Endothelial cell of umbilical vein (primary cell): Measurements from ENCODE around the gene GLP2R. TPM values are rescaled to one million over a fixed set of nuclear protein-coding genes. Genes with fewer than 3 reads are reported as not detected.

Experiments
- BruUV-seq: library from RNA; stranded (reverse); fragments of 400-500 nt; replicated peaks from 2 replicates; lab custom pipeline; 2021; lab: Mats Ljungman, UMichigan
- CTCF ChIA-PET: fragments of 300-600, 350-600 bp; sonication (Branson Sonifier 250); formaldehyde crosslinking; loops from one replicate; lab custom pipeline; 2021; ENCODE audit warnings: antibody characterized with exemption, inconsistent platforms; lab: Charles Lee
- POLR2A ChIA-PET: fragments of 300-600, 350-600 bp; sonication (Branson Sonifier 250); formaldehyde crosslinking; loops from one replicate; lab custom pipeline; 2021; ENCODE audit warnings: antibody characterized with exemption, inconsistent platforms; lab: Charles Lee
- DNase-seq: peaks from one replicate; pipeline ENCODE4 v3.0.0-alpha.2; 2011; ENCODE audit warnings: low read depth, low spot score
- FAIRE-seq: peaks from 2 replicates; lab custom pipeline; 2011; peaks lifted over from hg19 to GRCh38; lab: Jason Lieb, UNC
- H2AFZ ChIP-seq: 2 replicates; pipeline ENCODE4 v1.6.0; 2012; ENCODE audit warnings: low read depth, low read length, control low read depth, inconsistent platforms
- H3K27ac ChIP-seq: 2 replicates; pipeline ENCODE4 v1.5.1; 2011; ENCODE audit warnings: low read depth, mild to moderate bottlenecking, control low read depth, low read length, moderate library complexity; ENCODE audit not compliant: insufficient read depth
- H3K27me3 ChIP-seq, 2 experiments: 2 replicates each; pipeline versions ENCODE4 v1.6.0 to v1.6.1; 2011; ENCODE audit warnings: low read length in 2 of 2, mixed read lengths in 1 of 2; ENCODE audit not compliant: control insufficient read depth in 2 of 2, insufficient read depth in 2 of 2
- H3K36me3 ChIP-seq, 2 experiments: 2 replicates in 1 of 2; 3 replicates in 1 of 2; pipeline ENCODE4 v1.5.1; 2011; ENCODE audit warnings: low read length in 2 of 2, mild to moderate bottlenecking in 1 of 2, moderate library complexity in 1 of 2; ENCODE audit not compliant: control insufficient read depth in 2 of 2, insufficient read depth in 2 of 2; ENCODE audit errors: extremely low read depth in 1 of 2
- H3K4me1 ChIP-seq: 3 replicates; pipeline ENCODE4 v1.5.1; 2011; ENCODE audit warnings: mild to moderate bottlenecking, low read length; ENCODE audit not compliant: control insufficient read depth, insufficient read depth; ENCODE audit errors: extremely low read depth
- H3K4me2 ChIP-seq: 2 replicates; pipeline ENCODE4 v1.6.1; 2011; ENCODE audit warnings: low read length, control low read depth, mixed read lengths; ENCODE audit not compliant: insufficient read depth
- H3K4me3 ChIP-seq, 3 experiments: fragments of 200-600 bp in 1 of 3; sonication (generic), shearing (Covaris generic) in 1 of 3; replicated peaks in 1 of 3; 2 replicates each; pipeline ENCODE4 v1.5.1; 2011 to 2016; ENCODE audit warnings: control low read depth in 3 of 3, low read length in 3 of 3, mild to moderate bottlenecking in 2 of 3, inconsistent platforms in 1 of 3, low read depth in 1 of 3, moderate library complexity in 1 of 3; ENCODE audit not compliant: insufficient read depth in 1 of 3
- H3K79me2 ChIP-seq: 2 replicates; pipeline ENCODE4 v1.6.0; 2012; ENCODE audit warnings: low read length, inconsistent platforms; ENCODE audit not compliant: control insufficient read depth, insufficient read depth
- H3K9ac ChIP-seq: replicated peaks from 2 replicates; pipeline ENCODE3; 2011; ENCODE audit warnings: low read length, control low read depth; ENCODE audit not compliant: insufficient read depth; ENCODE audit errors: extremely low read depth
- H3K9me1 ChIP-seq: replicated peaks from 3 replicates; pipeline ENCODE4 v1.6.0; 2011; ENCODE audit warnings: mild to moderate bottlenecking, low read length; ENCODE audit not compliant: control insufficient read depth, insufficient read depth; ENCODE audit errors: extremely low read depth
- H3K9me3 ChIP-seq: replicated peaks from 2 replicates; pipeline ENCODE4 v1.5.1; 2012; ENCODE audit warnings: low read length, inconsistent platforms; ENCODE audit not compliant: control insufficient read depth, insufficient read depth
- H4K20me1 ChIP-seq: replicated peaks from 2 replicates; pipeline ENCODE3; 2011; ENCODE audit warnings: mild to moderate bottlenecking, low read length; ENCODE audit not compliant: control insufficient read depth, insufficient read depth; ENCODE audit errors: extremely low read depth
- CTCF ChIP-seq, 2 donors: IDR thresholded peaks; 1 replicate in 1 of 2; 2 replicates in 1 of 2; pipeline ENCODE4 v1.5.1; 2011; ENCODE audit warnings: low read length in 2 of 2, mild to moderate bottlenecking in 2 of 2, moderate library complexity in 2 of 2, control low read depth in 1 of 2, inconsistent platforms in 1 of 2, low read depth in 1 of 2; ENCODE audit not compliant: insufficient read depth in 1 of 2; ENCODE audit errors: extremely low read depth in 1 of 2
- EZH2 ChIP-seq: IDR thresholded peaks from 2 replicates; pipeline ENCODE4 v1.6.1; 2012; ENCODE audit warnings: borderline replicate concordance, low read depth, mild to moderate bottlenecking, moderate library complexity, low read length, inconsistent platforms; ENCODE audit not compliant: severe bottlenecking
- FOS ChIP-seq: IDR thresholded peaks from 2 replicates; pipeline ENCODE4 v1.6.1; 2011; ENCODE audit warnings: mild to moderate bottlenecking, low read length, moderate library complexity, borderline replicate concordance; ENCODE audit not compliant: insufficient read depth
- GATA2 ChIP-seq: IDR thresholded peaks from 2 replicates; pipeline ENCODE4 v1.7.0; 2011; ENCODE audit warnings: low read depth, mild to moderate bottlenecking, moderate library complexity, mixed read lengths, low read length; ENCODE audit not compliant: insufficient read length, insufficient read depth
- JUN ChIP-seq: IDR thresholded peaks from 2 replicates; pipeline ENCODE4 v1.6.1; 2011; ENCODE audit warnings: borderline replicate concordance, low read depth; ENCODE audit not compliant: insufficient read length, insufficient read depth
- MAX ChIP-seq: IDR thresholded peaks from 2 replicates; pipeline ENCODE4 v1.6.1; 2011; ENCODE audit not compliant: insufficient read depth, insufficient read length
- MYC ChIP-seq: IDR thresholded peaks from one replicate; pipeline ENCODE4 v1.6.1; 2011; ENCODE audit warnings: mild to moderate bottlenecking, low read depth, low read length
- POLR2A ChIP-seq: IDR thresholded peaks from 2 replicates; pipeline ENCODE4 v1.6.1; 2012; ENCODE audit warnings: low read depth, mild to moderate bottlenecking, control low read depth, low read length
- POLR2AphosphoS5 ChIP-seq: IDR thresholded peaks from 2 replicates; pipeline ENCODE4 v1.6.1; 2012; ENCODE audit warnings: low read depth, mild to moderate bottlenecking, control low read depth, low read length, moderate library complexity; ENCODE audit not compliant: insufficient read depth
- dilution Hi-C: fragments of 300-500 bp; cut with MboI; formaldehyde crosslinking; loops from one replicate; pipeline ENCODE4 v1.15.0; 2019; ENCODE audit warnings: low sequenced_read_pairs; ENCODE audit not compliant: extremely low pct_ligation_motif_present
- intact Hi-C: fragments of 100-400 bp; cut with micrococcal nuclease; formaldehyde crosslinking; loops from one replicate; pipeline ENCODE4 v1.10.0; 2022
- polyA plus RNA-seq, 4 experiments: library from polyadenylated mRNA; depleted of rRNA in 3 of 4; stranded (reverse) in 3 of 4; unstranded in 1 of 4; fragments of >200 nt; gene quantifications; 2 replicates each; pipeline versions ENCODE4 v1.2.1 to v1.2.3, GENCODE V29; 2011 to 2012; ENCODE audit warnings: missing spikeins in 1 of 4
- total RNA-seq: library from RNA; stranded (reverse); gene quantifications from 2 replicates; pipeline ENCODE4 v1.2.3, GENCODE V29; 2021

Gene GLP2R
- total and polyA plus RNA-seq, 2 donors (not counting 3 experiments of a cell fraction or from before 2014, with no cell fraction given): not detected

GRCh38 chr17:9926150-9926804, 100.6 kb downstream of the GLP2R start:
- H3K9me3 ChIP-seq: no peaks in the 10 kb centered on the region
- no peaks in the 10 kb centered on the region for H3K79me2 ChIP-seq
- H3K4me3 ChIP-seq: no peak overlapping the region
- no peaks in the 10 kb centered on the region for H3K36me3 ChIP-seq
- H3K9me1 ChIP-seq: no peaks in the 10 kb centered on the region
- ChIA-PET POLR2A (no interaction called here), CTCF (interaction anchor here (1.2 to 3.5 kb wide), 3 partner anchors 688 to 692 kb away, joined by 3 to 11 read pairs (median 8); no protein-coding TSS in a partner anchor)
- no peak overlapping the region for H2AFZ ChIP-seq
- dilution Hi-C loops: no loop called here
- H3K4me2 ChIP-seq: no peak overlapping the region
- intact Hi-C loops: loop anchor here (10.0 kb wide), 1 partner anchor 399 kb away; no protein-coding TSS in a partner anchor
- H3K9ac ChIP-seq: no peak overlapping the region
- no peaks in the 10 kb centered on the region for H4K20me1 ChIP-seq
- no TSS peak for BruUV-seq
- H3K27ac ChIP-seq: no peak overlapping the region
- FAIRE-seq (no peak), DNase-seq (no peak)
- TF ChIP-seq FOS: no peak
- no peak for TF ChIP-seq MAX
- no peak for TF ChIP-seq POLR2A
- no peak for TF ChIP-seq EZH2
- no peak for TF ChIP-seq POLR2AphosphoS5
- TF ChIP-seq CTCF (IDR thresholded peaks at IDR 0.05; ENCODE audit: extremely low read depth in 1 of 2, insufficient read depth in 1 of 2, low read depth in 1 of 2, low read length in 2 of 2): no peak
- no peak for TF ChIP-seq JUN
- no peak for TF ChIP-seq MYC
- no peak for TF ChIP-seq GATA2
- H3K27me3 ChIP-seq: no peaks in the 10 kb centered on the region
- H3K4me1 ChIP-seq: no peaks in the 10 kb centered on the region
